Activated CD8-positive, alpha-beta T cell treated with anti-CD3 and anti-CD28 coated beads, Interleukin-2, amount 10 ng/mL, durations not matched to agents 7 days and 5 days (primary cell): Measurements from ENCODE around the gene MBD5. TPM values are rescaled to one million over a fixed set of nuclear protein-coding genes. Genes with fewer than 3 reads are reported as not detected.
A peak's percentile ranks its signal among the peaks of the same experiment; 100 is the strongest.
"Not testable (repeated sequence)": the region's sequence is repeated elsewhere in the genome, so short reads cannot be mapped to it uniquely, and the experiment has no call there.

Experiments used
- ATAC-seq: fragments of 150-1000 bp; cut with Tn5 transposase; one replicate; pipeline ENCODE4 v1.10.0; 2021; ENCODE audit warnings: moderate library complexity
- CTCF ChIA-PET: fragments of 350-600 bp; sonication (Branson Sonifier 250); formaldehyde crosslinking; loops from one replicate; lab custom pipeline; 2021; ENCODE audit warnings: antibody characterized with exemption; lab: Charles Lee
- POLR2A ChIA-PET: fragments of 350-600 bp; sonication (Branson Sonifier 250); formaldehyde crosslinking; loops from one replicate; lab custom pipeline; 2021; ENCODE audit warnings: antibody characterized with exemption; lab: Charles Lee
- DNase-seq: peaks from one replicate; pipeline ENCODE4 v3.0.0-alpha.2; 2020
- H3K27ac Mint-ChIP-seq: one replicate; pipeline ENCODE4 v1.8.0; 2021; ENCODE audit warnings: mild to moderate bottlenecking, mixed read lengths
- H3K27me3 Mint-ChIP-seq: one replicate; pipeline ENCODE4 v1.8.0; 2021; ENCODE audit warnings: low read depth, mixed read lengths
- H3K36me3 Mint-ChIP-seq: one replicate; pipeline ENCODE4 v1.8.0; 2021; ENCODE audit warnings: low read depth, mixed read lengths
- H3K4me1 Mint-ChIP-seq: one replicate; pipeline ENCODE4 v1.8.0; 2021; ENCODE audit warnings: low read depth, mixed read lengths
- H3K4me3 Mint-ChIP-seq: one replicate; pipeline ENCODE4 v1.8.0; 2021; ENCODE audit warnings: mild to moderate bottlenecking, mixed read lengths
- H3K9me3 Mint-ChIP-seq: one replicate; pipeline ENCODE4 v1.8.0; 2022; ENCODE audit warnings: mixed read lengths; ENCODE audit not compliant: insufficient read depth
- total RNA-seq, 2 experiments: library from RNA; stranded (reverse); gene quantifications; one replicate each; pipeline ENCODE4 v1.2.3, GENCODE V29; 2021

MBD5 gene
- total RNA-seq, 2 experiments from 2014 or later = 27.0 to 31.3 TPM

GRCh38 chr2:148002420-148002819, 18.5 kb upstream of the MBD5 start:
- H3K27ac Mint-ChIP-seq, H3K4me3 Mint-ChIP-seq, H3K4me1 Mint-ChIP-seq, POLR2A ChIA-PET, H3K27me3 Mint-ChIP-seq, CTCF ChIA-PET, DNase-seq, ATAC-seq: not testable (repeated sequence)
- peaks cover 37% of the 10 kb centered on the region for H3K36me3 Mint-ChIP-seq
- peaks cover 29% of the 10 kb centered on the region for H3K9me3 Mint-ChIP-seq

- Mint-ChIP-seq H3K36me3 (peaks cover 29% of the 10 kb centered on the region), H3K9me3 (peaks cover 32% of the 10 kb centered on the region), H3K27me3 (no peaks in the 10 kb centered on the region), H3K4me1 (no peaks in the 10 kb centered on the region), H3K4me3 (no peak overlapping the region), H3K27ac (no peak overlapping the region)
- POLR2A ChIA-PET = no interaction called here
- DNase-seq (no peak), ATAC-seq (no peak)
- CTCF ChIA-PET = interaction anchor here (0.9 kb wide), 1 partner anchor 16 kb away, joined by 3 read pairs; no protein-coding TSS in a partner anchor
Observed at GRCh38 chr2:148006249-148007007, 14.5 kb upstream of the MBD5 start.

GRCh38 chr2:148007219-148007900, 13.5 kb upstream of the MBD5 start:
- Mint-ChIP-seq H3K27ac (no peak overlapping the region), H3K4me1 (no peaks in the 10 kb centered on the region), H3K36me3 (peaks cover 22% of the 10 kb centered on the region), H3K4me3 (no peak overlapping the region), H3K9me3 (peaks cover 22% of the 10 kb centered on the region), H3K27me3 (no peaks in the 10 kb centered on the region)
- CTCF ChIA-PET = interaction anchor here (0.9 kb wide), 1 partner anchor 17 kb away, joined by 3 read pairs; no protein-coding TSS in a partner anchor
- POLR2A ChIA-PET = no interaction called here
- DNase-seq = no peak
- ATAC-seq = no peak

GRCh38 chr2:148008411-148008810, 12.5 kb upstream of the MBD5 start:
- H3K4me3 Mint-ChIP-seq, H3K4me1 Mint-ChIP-seq, H3K27ac Mint-ChIP-seq, ATAC-seq, H3K27me3 Mint-ChIP-seq, POLR2A ChIA-PET, DNase-seq, CTCF ChIA-PET: not testable (repeated sequence)
- Mint-ChIP-seq H3K9me3 (peaks cover 16% of the 10 kb centered on the region), H3K36me3 (peaks cover 18% of the 10 kb centered on the region)

GRCh38 chr2:148013876-148014275, 7.0 kb upstream of the MBD5 start:
- no peaks in the 10 kb centered on the region for H3K27me3 Mint-ChIP-seq
- POLR2A ChIA-PET = no interaction called here
- DNase-seq (no peak), ATAC-seq (no peak)
- H3K4me3 Mint-ChIP-seq = no peak overlapping the region
- CTCF ChIA-PET = interaction anchor here (1.2 kb wide), 1 partner anchor 495 kb away, joined by 3 read pairs; no protein-coding TSS in a partner anchor
- peaks cover 14% of the 10 kb centered on the region for H3K4me1 Mint-ChIP-seq
- H3K9me3 Mint-ChIP-seq = no peaks in the 10 kb centered on the region
- peaks cover 13% of the 10 kb centered on the region for H3K36me3 Mint-ChIP-seq
- no peak overlapping the region for H3K27ac Mint-ChIP-seq

- POLR2A ChIA-PET = no interaction called here
- DNase-seq (no peak), ATAC-seq (no peak)
- no peaks in the 10 kb centered on the region for H3K27me3 Mint-ChIP-seq
- peaks cover 21% of the 10 kb centered on the region for H3K4me1 Mint-ChIP-seq
- CTCF ChIA-PET = interaction anchor here (1.2 kb wide), 1 partner anchor 494 kb away, joined by 3 read pairs; no protein-coding TSS in a partner anchor
- H3K9me3 Mint-ChIP-seq = no peaks in the 10 kb centered on the region
- H3K27ac Mint-ChIP-seq = no peak overlapping the region
- no peak overlapping the region for H3K4me3 Mint-ChIP-seq
- peaks cover 13% of the 10 kb centered on the region for H3K36me3 Mint-ChIP-seq
Observed at GRCh38 chr2:148014616-148015015, 6.3 kb upstream of the MBD5 start.

GRCh38 chr2:148020111-148021058, 506 bp upstream of the MBD5 start, which contains the start of gene ORC4:
ORC4 (minus strand) TSS chr2:148020737; CDS start chr2:147975958, 44,779 bp downstream.
- DNase-seq (peak; percentile 99), ATAC-seq (peak; percentile 90)
- Mint-ChIP-seq H3K36me3 (peaks cover 6% of the 10 kb centered on the region), H3K4me3 (peak within 1 kb of the TSS; percentile 99), H3K9me3 (no peaks in the 10 kb centered on the region), H3K27me3 (no peaks in the 10 kb centered on the region), H3K27ac (peak within 1 kb of the TSS; percentile 95), H3K4me1 (peaks cover 42% of the 10 kb centered on the region)
- CTCF ChIA-PET = interaction anchor here (0.7 to 2.1 kb wide), 4 partner anchors 31 to 626 kb away, joined by 3 to 12 read pairs (median 4); no protein-coding TSS in a partner anchor
- POLR2A ChIA-PET = interaction anchor here (0.6 to 2.0 kb wide), 10 partner anchors 13 to 850 kb away, joined by 3 to 10 read pairs (median 3); no protein-coding TSS in a partner anchor

- CTCF ChIA-PET = interaction anchor here (1.3 to 2.1 kb wide), 2 partner anchors 11 to 488 kb away, joined by 3 to 9 read pairs; no protein-coding TSS in a partner anchor
Observed at GRCh38 chr2:148021886-148022285, 995 bp downstream of the MBD5 start.

GRCh38 chr2:148022351-148022750, 1.5 kb downstream of the MBD5 start:
- ChIA-PET CTCF (interaction anchor here (1.3 to 2.1 kb wide), 2 partner anchors 11 to 487 kb away, joined by 3 to 9 read pairs; no protein-coding TSS in a partner anchor), POLR2A (interaction anchor here (1.0 to 2.0 kb wide), 2 partner anchors 11 to 30 kb away, joined by 3 to 10 read pairs; no protein-coding TSS in a partner anchor)
- Mint-ChIP-seq H3K4me1 (peaks cover 47% of the 10 kb centered on the region), H3K4me3 (peak overlapping the region; percentile 99), H3K9me3 (no peaks in the 10 kb centered on the region), H3K27me3 (no peaks in the 10 kb centered on the region), H3K27ac (peak overlapping the region; percentile 95), H3K36me3 (peaks cover 3% of the 10 kb centered on the region)
- DNase-seq = no peak
- no peak for ATAC-seq

More at GRCh38 chr2:148021886-148022285, 995 bp downstream of the MBD5 start:
- POLR2A ChIA-PET = interaction anchor here (1.3 to 2.0 kb wide), 2 partner anchors 11 to 624 kb away, joined by 8 to 10 read pairs; no protein-coding TSS in a partner anchor
- Mint-ChIP-seq H3K4me3 (peak overlapping the region; percentile 99), H3K36me3 (peaks cover 3% of the 10 kb centered on the region), H3K9me3 (no peaks in the 10 kb centered on the region), H3K27me3 (no peaks in the 10 kb centered on the region), H3K27ac (peak overlapping the region; percentile 95), H3K4me1 (peaks cover 47% of the 10 kb centered on the region)
- ATAC-seq = no peak
- DNase-seq = no peak

- Mint-ChIP-seq H3K27ac (peak overlapping the region; percentile 48), H3K4me1 (peaks cover 44% of the 10 kb centered on the region), H3K36me3 (peaks cover 3% of the 10 kb centered on the region), H3K27me3 (no peaks in the 10 kb centered on the region), H3K4me3 (peak overlapping the region; percentile 99), H3K9me3 (no peaks in the 10 kb centered on the region)
- DNase-seq (no peak), ATAC-seq (no peak)
- ChIA-PET CTCF (interaction anchor here (1.3 to 2.1 kb wide), 2 partner anchors 10 to 487 kb away, joined by 3 to 9 read pairs; no protein-coding TSS in a partner anchor), POLR2A (interaction anchor here (1.0 kb wide), 1 partner anchor 31 kb away, joined by 3 read pairs; no protein-coding TSS in a partner anchor)
Observed at GRCh38 chr2:148022882-148023281, 2.0 kb downstream of the MBD5 start.
